ENCODE data around the gene FTO. TPM values are rescaled to one million over a fixed set of nuclear protein-coding genes. Genes with fewer than 3 reads are reported as not detected.

Gene FTO
- total RNA-seq, 1 donor from 2014 or later = 67.7 TPM

- intact Hi-C loops (cut with micrococcal nuclease) = no loop called here
Observed at GRCh38 chr16:53781023-53781605, 77.2 kb downstream of the FTO start.

- intact Hi-C loops (cut with micrococcal nuclease) = no loop called here
Observed at GRCh38 chr16:53782148-53782547, 78.2 kb downstream of the FTO start.

GRCh38 chr16:53784291-53784690, 80.3 kb downstream of the FTO start:
- intact Hi-C loops (cut with micrococcal nuclease) = no loop called here

GRCh38 chr16:53785044-53785443, 81.1 kb downstream of the FTO start:
- intact Hi-C loops (cut with micrococcal nuclease) = no loop called here

GRCh38 chr16:53785916-53786315, 82.0 kb downstream of the FTO start:
- intact Hi-C loops (cut with micrococcal nuclease) = no loop called here

GRCh38 chr16:53787423-53787822, 83.5 kb downstream of the FTO start:
- intact Hi-C loops (cut with micrococcal nuclease) = no loop called here

- intact Hi-C loops (cut with micrococcal nuclease) = no loop called here
Observed at GRCh38 chr16:53789137-53789536, 85.2 kb downstream of the FTO start.

GRCh38 chr16:53792161-53792951, 88.4 kb downstream of the FTO start:
- intact Hi-C loops (cut with micrococcal nuclease) = no loop called here

GRCh38 chr16:53803451-53803850, 99.5 kb downstream of the FTO start:
- intact Hi-C loops (cut with micrococcal nuclease) = no loop called here

GRCh38 chr16:53803998-53804397, 100.0 kb downstream of the FTO start:
- intact Hi-C loops (cut with micrococcal nuclease) = no loop called here

- intact Hi-C loops (cut with micrococcal nuclease) = no loop called here
Observed at GRCh38 chr16:53804467-53804866, 100.5 kb downstream of the FTO start.

GRCh38 chr16:53805113-53805512, 101.2 kb downstream of the FTO start:
- intact Hi-C loops (cut with micrococcal nuclease) = no loop called here

GRCh38 chr16:53805752-53806151, 101.8 kb downstream of the FTO start:
- intact Hi-C loops (cut with micrococcal nuclease) = no loop called here

GRCh38 chr16:53809088-53809932, 105.4 kb downstream of the FTO start:
- intact Hi-C loops (cut with micrococcal nuclease) = no loop called here

GRCh38 chr16:53812914-53813313, 109.0 kb downstream of the FTO start:
- intact Hi-C loops (cut with micrococcal nuclease) = no loop called here

GRCh38 chr16:53814801-53815200, 110.8 kb downstream of the FTO start:
- intact Hi-C loops (cut with micrococcal nuclease) = no loop called here

- intact Hi-C loops (cut with micrococcal nuclease) = no loop called here
Observed at GRCh38 chr16:53816211-53816836, 112.4 kb downstream of the FTO start.

GRCh38 chr16:53817117-53817755, 113.3 kb downstream of the FTO start:
- intact Hi-C loops (cut with micrococcal nuclease) = no loop called here

- intact Hi-C loops (cut with micrococcal nuclease) = no loop called here
Observed at GRCh38 chr16:53817812-53818550, 114.0 kb downstream of the FTO start.

- intact Hi-C loops (cut with micrococcal nuclease) = loop anchor here (5.0 kb wide), 1 partner anchor 119 kb away; the partner anchor contains the start of genes FTO and RPGRIP1L
Observed at GRCh38 chr16:53821487-53821886, 117.5 kb downstream of the FTO start.
